ENCODE measurements around the gene DNAH3.
"Not testable (repeated sequence)": the region's sequence is repeated elsewhere in the genome, so short reads cannot be mapped to it uniquely, and the experiment has no call there.

DNAH3 gene

DNA sequence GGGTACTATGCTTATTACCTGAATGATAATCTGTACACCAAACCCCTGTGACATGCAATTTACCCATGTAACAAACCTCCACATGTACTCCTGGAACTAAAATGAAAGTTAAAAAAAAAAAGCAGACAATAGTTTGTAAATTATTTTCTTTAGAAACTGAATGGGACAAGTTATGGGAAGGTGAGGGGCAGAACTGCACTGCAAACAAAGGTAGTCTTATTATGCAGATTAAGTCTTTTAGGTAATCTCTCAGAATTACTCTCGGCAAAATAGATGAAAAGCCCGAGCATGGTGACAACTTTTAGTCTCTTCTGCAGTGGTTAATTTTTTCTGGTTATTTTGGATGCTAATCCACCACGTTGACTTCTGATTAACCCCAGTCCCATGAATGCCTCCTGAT is 33.3 kb upstream of the DNAH3 start:
- no peak overlapping the region for H3K4me3 Mint-ChIP-seq
- H3K36me3 Mint-ChIP-seq (ENCODE audit: low read depth), result peaks cover 19% of the 10 kb centered on the region
- peaks cover 3% of the 10 kb centered on the region for H3K27me3 Mint-ChIP-seq (ENCODE audit: low read depth)
- H3K27ac Mint-ChIP-seq, result no peak overlapping the region
- peaks cover 8% of the 10 kb centered on the region for H3K4me1 Mint-ChIP-seq (ENCODE audit: low read depth)
- H3K9me3 Mint-ChIP-seq, result peaks cover 16% of the 10 kb centered on the region

DNA sequence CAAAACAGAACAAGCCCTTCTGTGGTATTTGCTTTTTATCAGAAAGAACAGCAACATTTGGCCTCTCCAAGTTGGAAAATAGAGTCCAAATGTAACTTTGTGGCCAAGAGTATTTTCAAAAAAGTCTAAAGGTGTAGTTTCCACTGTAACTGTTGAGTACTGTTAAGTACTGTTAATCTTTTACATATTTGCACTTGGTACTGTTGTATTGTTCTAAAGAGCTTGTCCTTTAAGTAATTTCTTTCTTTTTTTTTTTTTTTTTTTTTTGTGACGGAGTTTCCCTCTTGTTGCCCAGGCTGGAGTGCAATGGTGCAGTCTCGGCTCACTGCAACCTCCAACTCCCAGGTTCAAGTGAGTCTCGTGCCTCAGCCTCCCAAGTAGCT is 29.3 kb upstream of the DNAH3 start:
- Mint-ChIP-seq H3K27me3 (ENCODE audit: low read depth) (no peaks in the 10 kb centered on the region), H3K4me1 (ENCODE audit: low read depth) (peaks cover 2% of the 10 kb centered on the region), H3K9me3 (peaks cover 12% of the 10 kb centered on the region), H3K36me3 (ENCODE audit: low read depth) (peaks cover 27% of the 10 kb centered on the region), H3K4me3 (no peak overlapping the region), H3K27ac (no peak overlapping the region)

DNA sequence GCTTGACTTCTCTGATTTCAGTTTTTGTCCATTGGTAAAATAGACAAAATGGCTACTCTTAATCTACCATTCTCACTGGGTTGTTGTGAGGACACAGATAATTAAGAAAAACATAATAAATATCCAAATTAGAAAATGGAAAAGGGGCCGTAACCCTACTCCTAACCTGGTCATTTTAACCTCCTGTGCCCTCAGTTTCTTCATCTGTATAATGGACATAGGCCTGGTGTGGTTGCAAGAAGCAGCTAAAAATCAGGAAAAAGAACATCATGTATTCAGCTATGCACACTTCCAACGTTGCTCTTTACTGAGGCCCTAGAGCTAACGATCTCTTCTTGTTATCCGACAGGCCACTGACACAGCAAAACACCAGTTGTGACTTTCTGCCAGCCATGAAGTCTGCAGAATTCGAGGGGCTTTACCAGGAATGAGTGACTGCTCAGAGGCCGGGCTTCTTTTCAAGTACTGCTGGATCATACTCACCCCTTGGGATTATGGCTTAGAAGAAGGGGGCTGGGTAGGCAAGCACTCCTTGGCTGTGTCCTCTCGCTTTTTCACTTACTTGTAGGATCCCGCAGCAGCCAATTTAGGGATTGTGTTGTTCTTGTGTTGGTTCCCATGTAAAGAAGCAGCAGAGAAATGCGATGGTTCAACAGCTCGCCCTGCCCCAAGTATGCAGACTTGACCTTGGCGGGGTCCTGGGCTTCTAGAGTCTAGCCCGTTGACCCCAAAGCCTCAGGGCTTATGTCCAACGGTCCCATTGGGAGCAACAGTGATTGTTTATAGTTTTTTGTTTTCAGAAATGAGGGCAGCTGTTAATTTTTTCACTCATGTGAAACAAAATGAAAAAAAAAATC is 28.7 kb upstream of the DNAH3 start:
- H3K27ac Mint-ChIP-seq, result no peak overlapping the region
- peaks cover 6% of the 10 kb centered on the region for H3K9me3 Mint-ChIP-seq
- no peaks in the 10 kb centered on the region for H3K27me3 Mint-ChIP-seq (ENCODE audit: low read depth)
- no peaks in the 10 kb centered on the region for H3K4me1 Mint-ChIP-seq (ENCODE audit: low read depth)
- no peak overlapping the region for H3K4me3 Mint-ChIP-seq
- peaks cover 27% of the 10 kb centered on the region for H3K36me3 Mint-ChIP-seq (ENCODE audit: low read depth)

DNA sequence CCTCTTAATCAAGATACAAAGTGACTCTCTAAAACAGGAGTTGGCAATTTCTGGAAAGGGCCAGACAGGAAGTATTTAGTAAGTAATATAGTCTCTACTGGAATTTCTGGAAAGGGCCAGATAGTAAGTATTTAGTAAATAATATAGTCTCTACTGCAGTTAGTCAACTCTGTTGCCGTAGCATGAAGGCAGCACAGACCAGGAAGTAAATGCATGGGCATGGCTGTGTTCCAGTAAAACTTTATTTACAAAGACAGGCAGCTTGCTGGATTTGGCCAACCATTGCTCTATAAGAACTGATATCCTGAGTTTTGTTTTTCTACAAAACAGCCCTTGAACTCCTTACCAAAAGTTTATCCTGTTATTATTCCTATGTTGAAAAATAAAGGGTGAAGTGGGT is 24.8 kb upstream of the DNAH3 start:
- no peaks in the 10 kb centered on the region for H3K4me1 Mint-ChIP-seq (ENCODE audit: low read depth)
- H3K9me3 Mint-ChIP-seq, result no peaks in the 10 kb centered on the region
- H3K27ac Mint-ChIP-seq, result no peak overlapping the region
- no peaks in the 10 kb centered on the region for H3K27me3 Mint-ChIP-seq (ENCODE audit: low read depth)
- no peak overlapping the region for H3K4me3 Mint-ChIP-seq
- peaks cover 18% of the 10 kb centered on the region for H3K36me3 Mint-ChIP-seq (ENCODE audit: low read depth)

DNA sequence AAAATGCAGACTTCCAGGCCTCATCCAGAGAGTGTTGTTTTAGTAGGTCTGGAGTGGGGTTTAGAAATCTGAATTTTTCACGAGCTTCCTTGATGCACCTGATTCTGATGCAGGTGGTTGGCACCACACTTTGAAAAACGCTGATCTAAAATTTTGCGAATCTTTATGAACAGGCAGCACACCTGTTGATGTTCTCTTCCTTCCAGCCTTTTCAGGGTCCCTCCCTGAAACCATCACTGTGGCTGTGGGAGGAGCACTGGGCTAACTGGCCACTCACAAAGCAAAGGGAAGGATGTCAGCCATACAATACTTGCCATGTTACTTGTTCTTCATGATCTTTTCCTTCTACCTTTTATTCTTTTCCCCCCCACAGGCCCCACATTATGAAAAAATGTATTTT is 22.0 kb upstream of the DNAH3 start:
- no peak overlapping the region for H3K4me3 Mint-ChIP-seq
- H3K27me3 Mint-ChIP-seq (ENCODE audit: low read depth), result no peaks in the 10 kb centered on the region
- H3K36me3 Mint-ChIP-seq (ENCODE audit: low read depth), result peaks cover 9% of the 10 kb centered on the region
- H3K27ac Mint-ChIP-seq, result no peak overlapping the region
- no peaks in the 10 kb centered on the region for H3K9me3 Mint-ChIP-seq
- peaks cover 2% of the 10 kb centered on the region for H3K4me1 Mint-ChIP-seq (ENCODE audit: low read depth)

DNA sequence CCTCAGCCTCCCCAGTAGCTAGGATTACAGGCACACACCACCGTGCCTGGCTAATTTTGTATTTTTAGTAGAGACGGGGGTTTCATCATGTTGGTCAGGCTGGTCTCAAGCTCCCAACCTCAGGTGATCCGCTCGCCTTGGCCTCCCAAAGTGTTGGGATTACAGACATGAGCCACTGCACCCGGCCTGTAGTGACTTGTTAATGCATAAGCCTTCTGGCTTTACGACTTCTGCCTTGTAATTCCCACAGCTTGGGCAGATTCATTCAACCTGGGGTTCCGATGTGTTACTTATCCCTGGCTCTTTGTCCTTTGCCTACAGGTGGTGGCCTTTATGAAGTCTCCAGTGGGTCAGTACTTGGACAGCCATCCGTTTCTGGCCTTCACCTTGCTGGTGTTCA is 19.5 kb upstream of the DNAH3 start:
- not testable (repeated sequence) for H3K4me1 Mint-ChIP-seq (ENCODE audit: low read depth); H3K4me3 Mint-ChIP-seq; H3K36me3 Mint-ChIP-seq (ENCODE audit: low read depth)

DNA sequence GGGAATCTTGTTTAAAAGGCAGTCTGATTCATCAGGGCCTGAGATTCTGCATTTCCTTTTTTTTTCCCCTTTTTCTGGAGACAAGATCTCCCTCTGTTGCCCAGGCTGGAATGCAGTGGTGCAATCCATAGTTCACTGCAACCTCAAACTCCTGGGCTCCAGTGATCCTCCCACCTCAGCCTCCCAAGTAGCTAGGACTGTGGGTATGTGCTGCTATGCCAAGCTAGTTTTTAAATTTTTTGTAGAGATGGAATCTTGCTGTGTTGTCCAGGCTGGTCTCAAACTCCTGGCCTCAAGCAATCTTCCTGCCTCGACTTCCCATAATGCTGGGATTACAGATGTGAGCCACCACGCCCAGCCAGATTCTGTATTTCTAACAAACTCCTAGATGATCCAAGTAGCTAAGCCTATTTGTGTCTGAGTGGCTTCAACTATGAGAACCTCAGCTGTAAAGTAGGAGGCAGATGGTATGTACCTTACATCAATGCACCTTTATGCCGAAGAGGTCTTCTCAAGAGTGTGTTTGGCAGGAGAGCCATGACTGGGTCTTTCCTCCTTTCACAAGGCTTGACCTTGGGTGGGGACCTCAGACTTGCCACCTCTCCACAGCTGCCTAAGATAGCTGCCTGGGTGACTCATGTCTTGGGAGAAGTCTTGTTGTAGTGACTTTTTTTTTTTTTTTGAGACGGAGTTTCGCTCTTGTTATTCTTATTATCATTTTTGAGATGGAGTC is 18.8 kb upstream of the DNAH3 start:
- Mint-ChIP-seq H3K4me1 (ENCODE audit: low read depth) (peaks cover 2% of the 10 kb centered on the region), H3K9me3 (no peaks in the 10 kb centered on the region), H3K27ac (no peak overlapping the region), H3K4me3 (no peak overlapping the region), H3K36me3 (ENCODE audit: low read depth) (peaks cover 7% of the 10 kb centered on the region), H3K27me3 (ENCODE audit: low read depth) (no peaks in the 10 kb centered on the region)

More for the DNA sequence above, 19.5 kb upstream of the DNAH3 start:
- H3K27ac Mint-ChIP-seq; H3K9me3 Mint-ChIP-seq; H3K27me3 Mint-ChIP-seq (ENCODE audit: low read depth): not testable (repeated sequence)

DNA sequence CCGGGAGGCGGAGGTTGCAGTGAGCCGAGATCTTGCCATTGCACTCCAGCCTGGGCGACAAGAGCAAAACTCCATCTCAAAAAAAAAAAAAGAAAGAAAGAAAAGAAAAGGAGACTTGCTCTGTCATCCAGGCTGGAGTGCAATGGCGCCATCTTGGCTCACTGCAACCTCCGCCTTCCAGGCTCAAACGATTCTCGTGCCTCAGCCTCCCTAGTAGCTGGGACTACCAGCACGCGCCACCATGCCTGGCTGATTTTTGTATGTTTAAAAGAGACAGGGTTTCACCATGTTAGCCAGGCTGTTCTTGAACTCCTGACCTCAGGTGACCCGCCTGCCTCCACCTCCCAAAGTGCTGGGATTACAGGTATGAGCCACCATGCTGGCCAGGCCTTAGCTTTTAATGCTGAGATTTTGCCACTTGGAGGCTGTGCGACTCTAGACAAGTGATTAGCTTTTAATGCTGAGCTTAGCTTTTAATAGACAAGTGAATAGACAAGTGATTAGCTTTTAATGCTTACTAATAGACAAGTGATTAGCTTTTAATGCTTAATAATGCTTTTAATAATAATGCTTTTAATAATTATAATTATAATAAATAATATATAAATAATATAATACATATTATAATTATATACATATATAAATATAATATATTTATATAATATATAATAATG is 17.4 kb upstream of the DNAH3 start:
- Mint-ChIP-seq H3K27me3 (ENCODE audit: low read depth) (no peaks in the 10 kb centered on the region), H3K36me3 (ENCODE audit: low read depth) (peaks cover 7% of the 10 kb centered on the region), H3K4me3 (no peak overlapping the region), H3K4me1 (ENCODE audit: low read depth) (peaks cover 2% of the 10 kb centered on the region), H3K9me3 (no peaks in the 10 kb centered on the region), H3K27ac (no peak overlapping the region)

DNA sequence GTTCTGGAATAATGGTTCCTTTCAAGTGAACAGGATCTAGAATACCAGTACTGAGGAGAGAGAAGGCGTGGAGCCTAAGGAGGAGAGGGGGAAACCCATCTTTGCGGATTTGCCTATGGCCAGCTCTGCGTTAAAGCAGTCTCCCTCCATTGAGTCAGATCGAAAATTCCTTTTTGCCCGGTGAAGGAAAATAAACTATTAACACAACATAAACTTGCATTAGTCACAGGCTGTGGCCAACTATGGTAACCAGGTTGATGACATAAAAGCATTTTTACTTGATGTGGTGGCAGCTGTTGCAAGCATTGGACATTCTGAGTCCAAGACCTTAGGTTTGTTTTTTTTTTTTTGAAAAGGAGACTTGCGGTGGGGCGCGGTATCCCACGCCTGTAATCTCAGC is 16.7 kb upstream of the DNAH3 start:
- Mint-ChIP-seq H3K27ac (no peak overlapping the region), H3K9me3 (no peaks in the 10 kb centered on the region), H3K36me3 (ENCODE audit: low read depth) (peaks cover 7% of the 10 kb centered on the region)

DNA sequence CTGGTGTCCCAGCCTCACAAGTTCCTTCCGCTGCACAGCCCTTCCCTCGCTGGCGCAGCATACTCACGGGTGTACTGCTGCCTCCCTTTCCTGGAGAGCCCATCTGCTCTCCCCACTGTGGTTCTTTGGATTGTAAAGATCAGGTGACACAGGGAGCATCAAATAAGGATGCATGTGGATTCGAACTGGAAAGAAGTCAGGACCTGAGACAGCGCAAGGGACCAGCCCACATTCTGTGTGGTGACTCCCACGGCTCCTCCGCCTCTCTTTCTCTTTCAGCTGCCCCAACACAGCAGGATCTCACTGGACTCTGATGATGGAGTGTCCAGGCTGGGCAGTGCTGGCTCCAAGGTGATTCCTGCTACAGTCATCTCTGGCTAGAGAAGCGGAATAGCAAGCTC is 15.9 kb upstream of the DNAH3 start:
- Mint-ChIP-seq H3K27me3 (ENCODE audit: low read depth) (no peaks in the 10 kb centered on the region), H3K9me3 (no peaks in the 10 kb centered on the region), H3K36me3 (ENCODE audit: low read depth) (peaks cover 9% of the 10 kb centered on the region), H3K27ac (no peak overlapping the region), H3K4me3 (no peak overlapping the region), H3K4me1 (ENCODE audit: low read depth) (peaks cover 2% of the 10 kb centered on the region)

More for the DNA sequence above, 16.7 kb upstream of the DNAH3 start:
- Mint-ChIP-seq H3K4me3 (no peak overlapping the region), H3K4me1 (ENCODE audit: low read depth) (peaks cover 2% of the 10 kb centered on the region), H3K27me3 (ENCODE audit: low read depth) (no peaks in the 10 kb centered on the region)

DNA sequence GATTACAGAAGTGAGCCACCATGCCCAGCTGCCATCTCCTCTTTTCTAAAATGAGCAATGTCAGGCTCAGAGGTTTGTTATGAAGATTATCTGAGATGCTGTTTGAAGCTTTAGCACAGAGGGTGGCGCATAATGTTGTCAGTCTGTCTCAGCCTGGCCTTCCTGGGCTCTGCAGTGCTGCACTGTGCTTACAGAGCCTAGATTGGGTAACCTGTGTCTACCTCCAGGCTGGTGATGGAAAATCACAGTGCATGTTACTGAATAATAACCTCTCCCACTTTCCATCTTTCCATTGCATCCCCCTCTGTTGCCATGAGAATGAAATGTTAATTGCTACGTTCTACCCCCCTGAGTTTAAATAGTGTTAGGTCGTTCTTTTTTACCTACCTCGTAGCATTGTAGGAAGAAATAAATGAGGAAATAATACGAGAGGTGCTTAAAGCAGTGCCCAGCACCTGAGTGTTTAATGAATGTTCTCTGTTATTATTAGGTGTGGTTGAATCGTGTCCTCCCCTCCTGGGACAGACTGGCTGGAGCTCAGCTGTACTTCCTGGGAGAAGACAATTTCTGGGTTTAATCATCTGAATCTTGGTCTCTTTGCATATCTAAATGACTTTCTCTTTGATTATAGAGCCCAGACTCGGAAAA is 14.0 kb upstream of the DNAH3 start:
- Mint-ChIP-seq H3K4me1 (ENCODE audit: low read depth) (peaks cover 2% of the 10 kb centered on the region), H3K36me3 (ENCODE audit: low read depth) (peaks cover 10% of the 10 kb centered on the region), H3K27me3 (ENCODE audit: low read depth) (no peaks in the 10 kb centered on the region)

DNA sequence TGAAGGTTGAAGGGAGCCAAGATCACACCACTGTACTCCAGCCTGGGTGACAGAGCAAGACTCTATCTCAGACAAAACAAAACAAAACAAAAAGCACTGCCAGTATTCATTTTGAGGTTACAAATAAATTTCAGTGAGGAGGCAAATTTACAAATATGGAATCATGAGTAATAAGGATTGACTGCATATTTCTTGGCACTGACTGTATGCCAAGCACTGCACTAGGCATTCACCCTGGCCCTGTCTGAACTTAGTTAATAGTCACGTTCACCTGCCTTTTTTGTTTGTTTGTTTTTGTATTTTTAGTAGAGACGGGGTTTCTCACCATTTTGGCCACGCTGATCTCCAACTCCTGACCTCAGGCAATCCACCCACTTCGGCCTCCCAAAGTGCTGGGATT is 12.9 kb upstream of the DNAH3 start:
- Mint-ChIP-seq H3K27me3 (ENCODE audit: low read depth) (no peaks in the 10 kb centered on the region), H3K27ac (no peak overlapping the region), H3K4me1 (ENCODE audit: low read depth) (peaks cover 8% of the 10 kb centered on the region)

More for the DNA sequence above, 14.0 kb upstream of the DNAH3 start:
- Mint-ChIP-seq H3K9me3 (no peaks in the 10 kb centered on the region), H3K4me3 (no peak overlapping the region), H3K27ac (no peak overlapping the region)

DNA sequence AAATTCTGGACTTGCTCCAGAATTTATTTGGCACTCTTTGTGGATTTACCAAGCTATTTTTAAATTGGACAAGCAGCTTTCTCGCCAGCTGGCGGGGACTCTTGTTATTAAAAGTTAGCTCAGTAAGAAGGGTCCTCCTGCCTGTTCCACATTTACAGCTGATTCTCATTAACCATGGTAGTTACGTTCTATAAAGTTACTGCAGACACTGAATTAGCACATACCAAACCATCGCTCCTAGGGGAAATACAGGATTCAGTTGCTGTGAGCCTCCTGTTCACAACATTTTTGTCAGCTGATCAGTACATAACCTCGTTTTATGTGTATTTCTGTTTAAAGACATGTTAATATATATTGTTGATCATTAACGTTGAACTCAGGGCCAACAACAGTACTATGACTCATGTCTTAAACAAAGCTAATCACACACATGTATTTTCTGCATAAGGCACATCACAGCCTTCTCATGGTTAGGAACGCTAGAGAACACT is 12.1 kb upstream of the DNAH3 start:
- H3K36me3 Mint-ChIP-seq (ENCODE audit: low read depth), result peaks cover 10% of the 10 kb centered on the region

More for the DNA sequence above, 12.9 kb upstream of the DNAH3 start:
- Mint-ChIP-seq H3K9me3 (no peaks in the 10 kb centered on the region), H3K4me3 (no peak overlapping the region), H3K36me3 (ENCODE audit: low read depth) (peaks cover 10% of the 10 kb centered on the region)

DNA sequence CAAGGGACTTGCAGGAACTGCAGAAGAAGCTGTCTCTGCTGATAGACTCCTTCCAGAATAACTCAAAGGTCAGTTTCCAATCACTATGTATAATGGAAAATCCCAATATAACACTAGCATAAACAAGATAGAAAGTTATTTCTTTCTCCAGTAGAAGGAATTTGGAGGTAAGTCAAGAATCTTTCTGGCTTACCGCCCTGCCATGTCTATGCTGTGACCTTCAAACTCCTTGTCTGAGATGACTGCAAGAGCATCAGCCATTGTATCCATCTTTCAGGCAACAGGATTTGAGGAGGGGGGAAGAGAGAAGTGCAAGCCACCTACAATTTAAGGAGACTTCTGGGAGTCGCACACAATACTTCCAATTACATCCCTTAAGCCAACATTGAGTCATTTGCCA is 10.6 kb upstream of the DNAH3 start:
- H3K27me3 Mint-ChIP-seq (ENCODE audit: low read depth), result no peaks in the 10 kb centered on the region
- H3K9me3 Mint-ChIP-seq, result no peaks in the 10 kb centered on the region
- H3K36me3 Mint-ChIP-seq (ENCODE audit: low read depth), result peaks cover 10% of the 10 kb centered on the region
- no peak overlapping the region for H3K27ac Mint-ChIP-seq
- H3K4me1 Mint-ChIP-seq (ENCODE audit: low read depth), result peaks cover 13% of the 10 kb centered on the region
- no peak overlapping the region for H3K4me3 Mint-ChIP-seq

More for the DNA sequence above, 12.1 kb upstream of the DNAH3 start:
- Mint-ChIP-seq H3K9me3 (no peaks in the 10 kb centered on the region), H3K27me3 (ENCODE audit: low read depth) (no peaks in the 10 kb centered on the region), H3K4me1 (ENCODE audit: low read depth) (peaks cover 12% of the 10 kb centered on the region), H3K27ac (no peak overlapping the region), H3K4me3 (no peak overlapping the region)
